Endothelial cell (in vitro differentiated cells): ENCODE data around the gene MGAT3. TPM values are rescaled to one million over a fixed set of nuclear protein-coding genes. Genes with fewer than 3 reads are reported as not detected.

ENCODE experiments used
- DNase-seq: peaks from one replicate; pipeline ENCODE4 v3.0.0; 2021; ENCODE audit warnings: low spot score
- H3K27ac Mint-ChIP-seq: one replicate; pipeline ENCODE4 v1.8.0; 2021; ENCODE audit warnings: mixed read lengths, inconsistent platforms; ENCODE audit not compliant: unreplicated experiment
- H3K27me3 Mint-ChIP-seq: one replicate; pipeline ENCODE4 v1.8.0; 2021; ENCODE audit warnings: mild to moderate bottlenecking, moderate library complexity, mixed read lengths, inconsistent platforms; ENCODE audit not compliant: unreplicated experiment
- H3K36me3 Mint-ChIP-seq: one replicate; pipeline ENCODE4 v1.8.0; 2021; ENCODE audit warnings: mild to moderate bottlenecking, low read depth, mixed read lengths, inconsistent platforms; ENCODE audit not compliant: unreplicated experiment
- H3K4me1 Mint-ChIP-seq: one replicate; pipeline ENCODE4 v1.8.0; 2021; ENCODE audit warnings: mild to moderate bottlenecking, mixed read lengths, inconsistent platforms; ENCODE audit not compliant: unreplicated experiment
- H3K4me3 Mint-ChIP-seq: one replicate; pipeline ENCODE4 v1.8.0; 2021; ENCODE audit warnings: mild to moderate bottlenecking, mixed read lengths, inconsistent platforms; ENCODE audit not compliant: unreplicated experiment
- H3K9me3 Mint-ChIP-seq: one replicate; pipeline ENCODE4 v1.8.0; 2021; ENCODE audit warnings: mixed read lengths, inconsistent platforms; ENCODE audit not compliant: unreplicated experiment
- CTCF ChIP-seq: fragments of 200-600 bp; sonication (generic); IDR thresholded peaks from one replicate; pipeline ENCODE4 v1.5.0; 2021; ENCODE audit warnings: antibody characterized with exemption; ENCODE audit not compliant: unreplicated experiment
- total RNA-seq: library from RNA; stranded (reverse); fragmentation: NEBNext Ultra II Directional; extraction: Animal tissue kit (Norgen Biotek cat#: 25700); gene quantifications from one replicate; pipeline ENCODE4 v1.2.1, GENCODE V29; 2021; ENCODE audit not compliant: unreplicated experiment

MGAT3 gene
- total RNA-seq, 1 donor from 2014 or later, result 0.87 TPM

GRCh38 chr22:39434243-39434653 lies 22.6 kb upstream of the MGAT3 start:
- Mint-ChIP-seq H3K4me3 (no peak overlapping the region), H3K4me1 (no peaks in the 10 kb centered on the region), H3K27ac (no peak overlapping the region), H3K36me3 (peaks cover 5% of the 10 kb centered on the region), H3K9me3 (no peaks in the 10 kb centered on the region), H3K27me3 (peaks cover 1% of the 10 kb centered on the region)
- no peak for DNase-seq
- no peak for TF ChIP-seq CTCF

- H3K4me1 Mint-ChIP-seq, result no peaks in the 10 kb centered on the region
- no peak overlapping the region for H3K27ac Mint-ChIP-seq
- no peak for TF ChIP-seq CTCF
- H3K4me3 Mint-ChIP-seq, result no peak overlapping the region
- DNase-seq, result no peak
- no peaks in the 10 kb centered on the region for H3K9me3 Mint-ChIP-seq
- H3K36me3 Mint-ChIP-seq, result peaks cover 5% of the 10 kb centered on the region
- H3K27me3 Mint-ChIP-seq, result peaks cover 1% of the 10 kb centered on the region
These were observed 22.1 kb upstream of the MGAT3 start for GRCh38 chr22:39434721-39435120.

GRCh38 chr22:39435616-39436015 lies 21.2 kb upstream of the MGAT3 start:
- peaks cover 5% of the 10 kb centered on the region for H3K36me3 Mint-ChIP-seq
- H3K4me3 Mint-ChIP-seq, result no peak overlapping the region
- no peak for DNase-seq

GRCh38 chr22:39437791-39438704 lies 18.8 kb upstream of the MGAT3 start:
- Mint-ChIP-seq H3K9me3 (no peaks in the 10 kb centered on the region), H3K36me3 (no peaks in the 10 kb centered on the region), H3K27me3 (peaks cover 4% of the 10 kb centered on the region), H3K4me1 (no peaks in the 10 kb centered on the region), H3K4me3 (no peak overlapping the region), H3K27ac (no peak overlapping the region)
- TF ChIP-seq CTCF, result no peak
- DNase-seq, result no peak

More at GRCh38 chr22:39435616-39436015, 21.2 kb upstream of the MGAT3 start:
- Mint-ChIP-seq H3K27ac (no peak overlapping the region), H3K9me3 (no peaks in the 10 kb centered on the region), H3K4me1 (no peaks in the 10 kb centered on the region), H3K27me3 (peaks cover 1% of the 10 kb centered on the region)
- no peak for TF ChIP-seq CTCF

GRCh38 chr22:39439170-39439569 lies 17.6 kb upstream of the MGAT3 start:
- no peaks in the 10 kb centered on the region for H3K36me3 Mint-ChIP-seq
- H3K4me1 Mint-ChIP-seq, result no peaks in the 10 kb centered on the region
- DNase-seq, result no peak
- H3K4me3 Mint-ChIP-seq, result no peak overlapping the region
- no peak overlapping the region for H3K27ac Mint-ChIP-seq
- TF ChIP-seq CTCF, result no peak
- no peaks in the 10 kb centered on the region for H3K9me3 Mint-ChIP-seq
- H3K27me3 Mint-ChIP-seq, result peaks cover 4% of the 10 kb centered on the region
